Peyer's patch (tissue), 4 donors: ENCODE measurements around the gene RFX2. TPM values are rescaled to one million over a fixed set of nuclear protein-coding genes. Genes with fewer than 3 reads are reported as not detected.

Experiments
- DNase-seq, 3 donors: peaks; one replicate each; pipeline ENCODE4 v3.0.0-alpha.2; 2017 to 2019
- H3K27ac ChIP-seq, 4 donors: fragments of 200-600 bp; sonication (generic); one replicate each; pipeline ENCODE4 v1.5.1; 2016 to 2019
- H3K27me3 ChIP-seq, 2 donors: fragments of 200-600 bp; sonication (generic); one replicate each; pipeline ENCODE4 v1.5.1; 2019
- H3K36me3 ChIP-seq, 3 donors: fragments of 200-600 bp; sonication (generic); one replicate each; pipeline ENCODE4 v1.5.1; 2016 to 2019
- H3K4me1 ChIP-seq, 4 donors: fragments of 200-600 bp; sonication (generic); one replicate each; pipeline ENCODE4 v1.5.1; 2016 to 2019
- H3K4me3 ChIP-seq, 4 donors: fragments of 200-600 bp; sonication (generic); 1 replicate in 3 of 4; 2 replicates in 1 of 4; pipeline ENCODE4 v1.5.1; 2016 to 2019; ENCODE audit warnings: mild to moderate bottlenecking in 1 of 4
- H3K9me3 ChIP-seq, 4 donors: fragments of 200-600 bp; sonication (generic); one replicate each; pipeline ENCODE4 v1.5.1; 2016 to 2019; ENCODE audit warnings: mild to moderate bottlenecking in 1 of 4
- POLR2A ChIP-seq, 2 donors: fragments of 450-650 bp; IDR thresholded peaks; one replicate each; pipeline ENCODE4 v1.5.1; 2017; ENCODE audit warnings: antibody characterized with exemption in 2 of 2, mild to moderate bottlenecking in 2 of 2, moderate library complexity in 2 of 2
- total RNA-seq, 4 donors: library from RNA; depleted of rRNA; stranded (reverse); fragments of >200 nt; gene quantifications; one replicate each; pipeline ENCODE4 v1.1.0, GENCODE V29; 2016
- TF ChIP-seq, protein P1 (sequence below), 6 experiments: fragments of 450-650 bp in 4 of 6; fragments of 200-600 bp in 2 of 6; sonication (generic) in 1 of 6; IDR thresholded peaks; one replicate each; pipeline ENCODE4 v1.5.1; 2017 to 2019; ENCODE audit warnings: antibody characterized with exemption in 6 of 6, mild to moderate bottlenecking in 3 of 6, moderate library complexity in 1 of 6

The RFX2 gene
- total RNA-seq, 4 donors from 2014 or later = 2.6 to 33.9 (median 10.3) TPM

GRCh38 chr19:6069268-6069791 is 41.0 kb downstream of the RFX2 start:
- Histone ChIP-seq H3K36me3 (no peaks in the 10 kb centered on the region), H3K27me3 (no peaks in the 10 kb centered on the region), H3K4me3 (no peak overlapping the region), H3K4me1 (peaks cover 0 to 40% (median 2%) of the 10 kb centered on the region in 4 donors), H3K27ac (peak overlapping the region in 2 of 4 donors; percentile 78 to 92), H3K9me3 (no peaks in the 10 kb centered on the region)
- TF ChIP-seq, protein P1, sequence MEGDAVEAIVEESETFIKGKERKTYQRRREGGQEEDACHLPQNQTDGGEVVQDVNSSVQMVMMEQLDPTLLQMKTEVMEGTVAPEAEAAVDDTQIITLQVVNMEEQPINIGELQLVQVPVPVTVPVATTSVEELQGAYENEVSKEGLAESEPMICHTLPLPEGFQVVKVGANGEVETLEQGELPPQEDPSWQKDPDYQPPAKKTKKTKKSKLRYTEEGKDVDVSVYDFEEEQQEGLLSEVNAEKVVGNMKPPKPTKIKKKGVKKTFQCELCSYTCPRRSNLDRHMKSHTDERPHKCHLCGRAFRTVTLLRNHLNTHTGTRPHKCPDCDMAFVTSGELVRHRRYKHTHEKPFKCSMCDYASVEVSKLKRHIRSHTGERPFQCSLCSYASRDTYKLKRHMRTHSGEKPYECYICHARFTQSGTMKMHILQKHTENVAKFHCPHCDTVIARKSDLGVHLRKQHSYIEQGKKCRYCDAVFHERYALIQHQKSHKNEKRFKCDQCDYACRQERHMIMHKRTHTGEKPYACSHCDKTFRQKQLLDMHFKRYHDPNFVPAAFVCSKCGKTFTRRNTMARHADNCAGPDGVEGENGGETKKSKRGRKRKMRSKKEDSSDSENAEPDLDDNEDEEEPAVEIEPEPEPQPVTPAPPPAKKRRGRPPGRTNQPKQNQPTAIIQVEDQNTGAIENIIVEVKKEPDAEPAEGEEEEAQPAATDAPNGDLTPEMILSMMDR (IDR thresholded peaks at IDR 0.05) = no peak
- no peak for TF ChIP-seq POLR2A (IDR thresholded peaks at IDR 0.05)
- DNase-seq = peak in 1 of 3 donors; percentile 11

GRCh38 chr19:6068711-6069110 is 41.6 kb downstream of the RFX2 start:
- H3K27ac ChIP-seq = peak overlapping the region in 2 of 4 donors; percentile 78 to 92
- no peak overlapping the region for H3K4me3 ChIP-seq
- no peaks in the 10 kb centered on the region for H3K27me3 ChIP-seq
- H3K4me1 ChIP-seq = peaks cover 0 to 47% (median 2%) of the 10 kb centered on the region in 4 donors
- TF ChIP-seq, protein P1 (IDR thresholded peaks at IDR 0.05) = no peak
- no peak for TF ChIP-seq POLR2A (IDR thresholded peaks at IDR 0.05)
- DNase-seq = peak in 1 of 3 donors; percentile 34
- H3K36me3 ChIP-seq = no peaks in the 10 kb centered on the region
- H3K9me3 ChIP-seq = no peaks in the 10 kb centered on the region

DNA sequence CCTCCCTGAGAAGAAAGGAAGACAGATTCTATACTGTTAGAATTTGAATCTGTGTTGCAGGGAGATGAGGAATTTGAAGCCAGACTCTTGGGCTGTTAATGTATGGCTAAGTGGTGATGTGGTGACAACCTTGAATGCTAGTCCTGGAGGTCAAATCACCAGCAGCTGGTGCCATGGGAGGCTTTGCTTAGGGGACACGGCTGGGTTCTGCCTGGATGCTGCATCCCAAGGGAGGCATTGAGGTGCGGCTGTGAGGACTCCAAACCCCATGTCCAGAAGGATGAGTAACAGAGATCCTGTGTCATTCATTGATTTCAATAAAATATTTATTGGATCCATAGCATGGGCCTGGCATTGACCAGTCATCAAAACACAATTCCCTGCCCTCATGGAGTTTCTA is 42.3 kb downstream of the RFX2 start:
- Histone ChIP-seq H3K9me3 (no peaks in the 10 kb centered on the region), H3K4me3 (no peak overlapping the region), H3K36me3 (no peaks in the 10 kb centered on the region), H3K4me1 (peaks cover 0 to 54% (median 2%) of the 10 kb centered on the region in 4 donors), H3K27ac (peak overlapping the region; percentile 35 to 92 (median 76)), H3K27me3 (no peaks in the 10 kb centered on the region)
- no peak for TF ChIP-seq POLR2A (IDR thresholded peaks at IDR 0.05)
- TF ChIP-seq, protein P1 (IDR thresholded peaks at IDR 0.05) = no peak
- DNase-seq = peak in 1 of 3 donors; percentile 26

GRCh38 chr19:6066661-6067646 is 43.3 kb downstream of the RFX2 start:
- H3K4me1 ChIP-seq = peaks cover 0 to 64% (median 2%) of the 10 kb centered on the region in 4 donors
- H3K27me3 ChIP-seq = no peaks in the 10 kb centered on the region
- peak; percentile 49 to 91 (median 90) for DNase-seq
- TF ChIP-seq, protein P1 (IDR thresholded peaks at IDR 0.05) = no peak
- no peak for TF ChIP-seq POLR2A (IDR thresholded peaks at IDR 0.05)
- H3K36me3 ChIP-seq = no peaks in the 10 kb centered on the region
- H3K4me3 ChIP-seq = no peak overlapping the region
- H3K9me3 ChIP-seq = no peaks in the 10 kb centered on the region
- peak overlapping the region; percentile 61 to 92 (median 76) for H3K27ac ChIP-seq

DNA sequence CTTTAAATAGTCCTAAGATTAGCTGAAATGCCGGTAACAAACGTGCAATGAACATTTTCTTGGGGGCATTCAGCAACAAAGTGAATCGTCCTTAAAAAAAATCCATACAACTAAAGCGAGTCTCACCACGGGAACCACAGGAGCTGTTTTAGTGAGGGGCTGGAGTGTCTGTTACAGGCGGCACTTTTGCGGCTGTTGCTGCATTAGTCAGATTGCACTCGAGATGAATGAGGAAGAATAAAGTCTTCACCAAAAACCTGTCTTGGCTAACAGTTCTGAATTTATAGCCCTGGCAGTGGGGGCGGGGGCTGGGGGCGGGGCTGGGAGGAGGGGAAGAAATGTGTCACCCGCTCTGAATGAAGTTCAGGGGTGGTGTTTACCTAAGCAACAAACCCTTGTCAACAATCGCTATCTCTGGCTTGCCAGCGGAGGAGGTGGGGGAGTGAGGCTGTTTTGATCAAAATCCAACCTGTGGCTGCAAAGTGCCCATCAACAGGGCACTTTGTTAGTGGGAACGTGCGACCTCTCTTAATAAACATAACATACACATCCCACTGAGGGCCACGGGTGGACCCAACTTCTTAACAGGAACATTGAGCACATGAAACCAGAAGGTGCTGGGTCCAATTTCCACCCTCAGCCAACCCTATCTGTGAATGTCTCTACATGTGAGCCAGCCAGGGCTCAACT is 44.5 kb downstream of the RFX2 start:
- peak overlapping the region; percentile 61 to 92 (median 76) for H3K27ac ChIP-seq
- H3K4me3 ChIP-seq = peak overlapping the region in 2 of 4 donors; percentile 4 to 12
- peaks cover 0 to 76% (median 2%) of the 10 kb centered on the region in 4 donors for H3K4me1 ChIP-seq
- DNase-seq = peak in 2 of 3 donors; percentile 57 to 89
- TF ChIP-seq, protein P1 (IDR thresholded peaks at IDR 0.05) = no peak
- TF ChIP-seq POLR2A (IDR thresholded peaks at IDR 0.05) = no peak
- no peaks in the 10 kb centered on the region for H3K36me3 ChIP-seq
- no peaks in the 10 kb centered on the region for H3K27me3 ChIP-seq
- H3K9me3 ChIP-seq = no peaks in the 10 kb centered on the region
